SK-N-SH treated with all-trans-retinoic acid at 6 μM for 48 hours (cell line): ENCODE data around the gene PAMR1.

ENCODE experiments used
- ARNTL ChIP-seq: fragments of 450-650 bp; formaldehyde crosslinking; IDR thresholded peaks from 2 replicates; pipeline ENCODE4 v1.5.0; 2020; ENCODE audit warnings: low read depth, mild to moderate bottlenecking, moderate library complexity, borderline replicate concordance
- ISL1 ChIP-seq: fragments of 250-450 bp; sonication (Bioruptor Pico); IDR thresholded peaks from 2 replicates; pipeline ENCODE4 v2.1.2; 2022; ENCODE audit warnings: mild to moderate bottlenecking, moderate library complexity
- PATZ1 ChIP-seq: fragments of 250-450 bp; sonication (Bioruptor Pico); IDR thresholded peaks from 2 replicates; pipeline ENCODE4 v1.8.0; 2020; ENCODE audit warnings: mild to moderate bottlenecking, moderate library complexity, borderline replicate concordance
- RARB ChIP-seq: fragments of 250-450 bp; sonication (Bioruptor Pico); IDR thresholded peaks from 2 replicates; pipeline ENCODE4 v1.8.0; 2021; ENCODE audit warnings: mild to moderate bottlenecking, moderate library complexity
- TOX ChIP-seq: fragments of 250-450 bp; sonication (Bioruptor Pico); IDR thresholded peaks from 2 replicates; pipeline ENCODE4 v1.8.0; 2021; ENCODE audit warnings: mild to moderate bottlenecking, moderate library complexity, borderline replicate concordance

GRCh38 chr11:35402751-35403660 lies 122.4 kb downstream of the PAMR1 start:
- TF ChIP-seq PATZ1 (CRISPR knock-in tag) (no peak), TOX (CRISPR knock-in tag) (no peak), RARB (CRISPR knock-in tag) (no peak), ISL1 (CRISPR knock-in tag) (no peak), ARNTL (CRISPR knock-in tag) (no peak)
